GM20000 (cell line): Measurements from ENCODE around the gene SHC4.

ENCODE experiments used
- DNase-seq: peaks from one replicate; pipeline ENCODE4 v3.0.0; 2012; ENCODE audit warnings: low spot score
- TF ChIP-seq, protein P1 (sequence below): IDR thresholded peaks from 2 replicates; pipeline ENCODE4 v1.5.1; 2012; ENCODE audit warnings: mild to moderate bottlenecking, control low read depth; ENCODE audit errors: extremely low read depth, missing control alignments

Gene SHC4

GRCh38 chr15:48785195-48785594, 178.5 kb downstream of the SHC4 start:
- DNase-seq, result no peak
- TF ChIP-seq, protein P1, sequence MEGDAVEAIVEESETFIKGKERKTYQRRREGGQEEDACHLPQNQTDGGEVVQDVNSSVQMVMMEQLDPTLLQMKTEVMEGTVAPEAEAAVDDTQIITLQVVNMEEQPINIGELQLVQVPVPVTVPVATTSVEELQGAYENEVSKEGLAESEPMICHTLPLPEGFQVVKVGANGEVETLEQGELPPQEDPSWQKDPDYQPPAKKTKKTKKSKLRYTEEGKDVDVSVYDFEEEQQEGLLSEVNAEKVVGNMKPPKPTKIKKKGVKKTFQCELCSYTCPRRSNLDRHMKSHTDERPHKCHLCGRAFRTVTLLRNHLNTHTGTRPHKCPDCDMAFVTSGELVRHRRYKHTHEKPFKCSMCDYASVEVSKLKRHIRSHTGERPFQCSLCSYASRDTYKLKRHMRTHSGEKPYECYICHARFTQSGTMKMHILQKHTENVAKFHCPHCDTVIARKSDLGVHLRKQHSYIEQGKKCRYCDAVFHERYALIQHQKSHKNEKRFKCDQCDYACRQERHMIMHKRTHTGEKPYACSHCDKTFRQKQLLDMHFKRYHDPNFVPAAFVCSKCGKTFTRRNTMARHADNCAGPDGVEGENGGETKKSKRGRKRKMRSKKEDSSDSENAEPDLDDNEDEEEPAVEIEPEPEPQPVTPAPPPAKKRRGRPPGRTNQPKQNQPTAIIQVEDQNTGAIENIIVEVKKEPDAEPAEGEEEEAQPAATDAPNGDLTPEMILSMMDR, result no peak

DNA sequence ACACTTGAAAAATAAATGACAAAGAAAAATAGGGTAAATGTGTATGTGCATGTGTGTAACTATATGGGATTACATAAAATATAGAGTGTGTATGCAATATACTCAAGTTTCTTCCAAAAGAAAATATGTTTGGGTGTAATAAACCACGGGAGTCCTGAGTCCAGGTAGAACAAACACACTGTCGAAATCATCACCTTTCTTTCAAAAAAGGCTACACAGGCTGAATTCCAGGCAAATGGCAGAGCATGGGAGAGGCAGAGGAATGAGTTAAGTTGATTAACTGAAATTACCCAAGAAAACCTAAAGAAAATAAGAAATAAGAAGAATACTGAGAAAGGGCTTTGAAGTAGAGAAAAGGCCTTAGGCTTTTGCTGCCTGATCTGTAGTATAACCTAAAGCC, 179.0 kb downstream of the SHC4 start:
- TF ChIP-seq, protein P1, result no peak

DNA sequence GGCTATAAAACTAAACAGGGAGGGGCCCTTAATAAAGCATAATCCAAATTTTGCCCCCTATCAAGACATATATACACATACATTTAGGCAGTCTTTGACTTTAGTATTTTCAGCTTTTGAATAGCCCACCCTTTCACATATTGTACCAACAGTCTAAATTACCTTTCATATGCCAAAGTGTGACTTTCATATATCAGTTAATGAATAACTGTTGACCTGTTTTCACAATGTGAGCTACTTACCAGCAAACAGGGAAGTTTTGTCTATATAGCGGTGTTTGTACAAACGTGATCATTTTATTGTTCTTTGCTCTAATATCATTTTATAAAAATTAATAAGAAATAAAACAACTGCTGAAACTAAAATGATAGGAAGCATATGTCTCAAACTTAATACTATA, 180.8 kb downstream of the SHC4 start:
- TF ChIP-seq, protein P1, result no peak
- no peak for DNase-seq

More for the DNA sequence above, 179.0 kb downstream of the SHC4 start:
- no peak for DNase-seq

DNA sequence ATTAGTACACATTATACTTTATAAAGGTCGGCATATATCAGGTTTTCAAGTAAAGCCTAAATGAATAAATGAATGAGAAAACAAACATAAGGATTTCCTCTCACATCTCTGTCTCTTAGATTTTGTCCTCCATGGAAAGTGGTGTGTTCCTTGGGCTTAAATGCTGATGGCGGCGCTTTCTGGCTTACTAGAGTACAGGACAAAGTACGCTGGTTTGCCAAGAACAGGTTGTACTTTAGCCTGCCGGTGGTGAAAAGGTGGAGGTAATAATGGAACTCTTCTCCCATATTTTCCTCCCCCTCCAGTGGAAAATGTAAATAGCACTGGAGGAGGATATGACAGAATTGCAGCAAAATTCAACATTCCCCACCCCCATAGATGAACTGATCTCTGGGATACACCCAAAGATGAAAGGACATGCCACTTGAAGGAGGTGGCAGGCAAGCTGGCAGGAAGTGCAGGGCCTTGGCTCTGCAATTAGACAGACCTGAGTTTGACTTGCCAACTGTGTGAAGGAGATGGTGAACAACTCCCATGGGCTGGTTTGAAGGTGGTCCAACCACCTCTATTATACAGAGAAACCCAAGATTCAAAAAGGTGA, 182.1 kb downstream of the SHC4 start:
- TF ChIP-seq, protein P1, result no peak
- no peak for DNase-seq

- TF ChIP-seq, protein P1, result no peak
- no peak for DNase-seq
Observed at GRCh38 chr15:48781017-48781416, 182.7 kb downstream of the SHC4 start.

- TF ChIP-seq, protein P1, result no peak
- DNase-seq, result no peak
Observed at GRCh38 chr15:48778331-48778730, 185.4 kb downstream of the SHC4 start.

DNA sequence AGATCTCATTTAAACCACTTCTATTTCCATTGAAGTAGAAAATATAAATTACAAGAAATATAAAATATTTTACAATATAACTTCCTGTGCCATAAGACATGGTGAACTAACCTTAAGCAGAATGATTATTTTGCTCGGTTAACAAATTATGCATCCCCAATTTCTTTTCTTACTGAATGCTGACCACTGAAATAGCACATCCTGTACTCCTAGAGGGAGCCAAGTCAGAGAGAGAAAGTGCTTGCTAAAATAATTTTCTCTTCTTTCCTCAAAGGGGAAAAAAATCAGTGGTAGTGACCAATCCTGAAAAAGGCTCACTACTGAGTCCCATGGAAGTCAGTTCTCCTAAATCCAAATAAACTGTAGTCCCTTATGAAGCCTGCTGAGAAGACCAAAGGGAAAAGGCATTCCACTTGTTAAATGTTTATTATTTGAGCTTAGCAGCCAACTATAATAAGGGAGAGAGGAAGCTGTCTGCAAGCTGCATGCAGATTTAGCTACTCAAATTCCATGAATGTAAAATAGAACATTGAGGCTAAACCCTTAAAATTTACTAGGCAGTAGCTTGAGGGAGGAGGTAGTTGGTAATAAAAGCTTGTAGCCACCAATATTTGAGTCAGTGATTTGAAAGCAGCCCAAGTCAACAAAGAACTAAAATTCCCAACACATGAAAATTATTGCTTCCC, 185.9 kb downstream of the SHC4 start:
- no peak for DNase-seq

More for the DNA sequence above, 185.9 kb downstream of the SHC4 start:
- TF ChIP-seq, protein P1, result no peak
